WTC11 (cell line): ENCODE measurements around the gene FNDC3A. TPM values are rescaled to one million over a fixed set of nuclear protein-coding genes. Genes with fewer than 3 reads are reported as not detected.

ENCODE experiments used
- ATAC-seq: fragments of 200-7000 bp; cut with Tn5 transposase; 2 replicates; pipeline ENCODE4 v1.10.0; 2021; ENCODE audit warnings: mild to moderate bottlenecking, moderate library complexity
- CTCF ChIA-PET: fragments of 300-600 bp; sonication (Branson Sonifier 250); formaldehyde crosslinking; loops from one replicate; lab custom pipeline; 2021; ENCODE audit warnings: antibody characterized with exemption; lab: Charles Lee
- POLR2A ChIA-PET: fragments of 350-600 bp; sonication (Branson Sonifier 250); formaldehyde crosslinking; loops from one replicate; lab custom pipeline; 2021; ENCODE audit warnings: antibody characterized with exemption; lab: Charles Lee
- DNase-seq: peaks from one replicate; pipeline ENCODE4 v3.0.0; 2021; ENCODE audit warnings: low spot score
- H3K27ac Mint-ChIP-seq: 2 replicates; pipeline ENCODE4 v1.8.0; 2021; ENCODE audit warnings: mixed read lengths
- H3K27me3 Mint-ChIP-seq: 2 replicates; pipeline ENCODE4 v1.8.0; 2021; ENCODE audit warnings: low read depth, mild to moderate bottlenecking, moderate library complexity, mixed read lengths
- H3K36me3 Mint-ChIP-seq: 2 replicates; pipeline ENCODE4 v1.8.0; 2021; ENCODE audit warnings: mixed read lengths
- H3K4me1 Mint-ChIP-seq: 2 replicates; pipeline ENCODE4 v1.8.0; 2022; ENCODE audit warnings: mixed read lengths
- H3K4me3 Mint-ChIP-seq: 2 replicates; pipeline ENCODE4 v1.8.0; 2021; ENCODE audit warnings: mild to moderate bottlenecking, moderate library complexity, mixed read lengths
- H3K9me3 Mint-ChIP-seq: 2 replicates; pipeline ENCODE4 v1.8.0; 2021; ENCODE audit warnings: mixed read lengths
- CREB1 ChIP-seq: sonication (generic); formaldehyde crosslinking; IDR thresholded peaks from 2 replicates; pipeline ENCODE4 v1.8.0; 2023; ENCODE audit warnings: mild to moderate bottlenecking, missing genetic modification reagents
- CREM ChIP-seq: sonication (generic); formaldehyde crosslinking; IDR thresholded peaks from 2 replicates; pipeline ENCODE4 v1.8.1; 2022; ENCODE audit warnings: mild to moderate bottlenecking, missing genetic modification reagents, moderate library complexity
- EMX1 ChIP-seq: fragments of 250-450 bp; sonication (Bioruptor Pico); IDR thresholded peaks from 2 replicates; pipeline ENCODE4 v1.8.0; 2021; ENCODE audit warnings: mild to moderate bottlenecking
- FOXJ3 ChIP-seq: sonication (generic); formaldehyde crosslinking; IDR thresholded peaks from 2 replicates; pipeline ENCODE4 v1.9.0; 2021; ENCODE audit warnings: missing genetic modification reagents, mild to moderate bottlenecking, borderline replicate concordance
- GABPB1 ChIP-seq: sonication (generic); formaldehyde crosslinking; IDR thresholded peaks from 2 replicates; pipeline ENCODE4 v1.8.1; 2023; ENCODE audit warnings: mild to moderate bottlenecking, missing genetic modification reagents
- IRF2 ChIP-seq: sonication (generic); formaldehyde crosslinking; IDR thresholded peaks from 2 replicates; pipeline ENCODE4 v1.8.0; 2022; ENCODE audit warnings: low read depth, missing genetic modification reagents, borderline replicate concordance
- MAX ChIP-seq: sonication (generic); formaldehyde crosslinking; IDR thresholded peaks from 2 replicates; pipeline ENCODE4 v1.8.0; 2022; ENCODE audit warnings: mild to moderate bottlenecking, missing genetic modification reagents
- MLX ChIP-seq: sonication (generic); formaldehyde crosslinking; IDR thresholded peaks from 2 replicates; pipeline ENCODE4 v1.8.1; 2023; ENCODE audit warnings: mild to moderate bottlenecking, missing genetic modification reagents, moderate library complexity
- NFATC4 ChIP-seq: fragments of 250-450 bp; sonication (Bioruptor Pico); IDR thresholded peaks from 2 replicates; pipeline ENCODE4 v1.9.0; 2021; ENCODE audit warnings: mild to moderate bottlenecking
- RELA ChIP-seq: sonication (generic); formaldehyde crosslinking; IDR thresholded peaks from 2 replicates; pipeline ENCODE4 v1.8.1; 2022; ENCODE audit warnings: missing genetic modification reagents, mild to moderate bottlenecking, borderline replicate concordance
- RORB ChIP-seq: fragments of 250-450 bp; sonication (Bioruptor Pico); IDR thresholded peaks from 2 replicates; pipeline ENCODE4 v1.9.0; 2021; ENCODE audit warnings: mild to moderate bottlenecking
- USF1 ChIP-seq: sonication (generic); formaldehyde crosslinking; IDR thresholded peaks from 2 replicates; pipeline ENCODE4 v1.8.0; 2022; ENCODE audit warnings: mild to moderate bottlenecking, missing genetic modification reagents
- USF2 ChIP-seq: sonication (generic); formaldehyde crosslinking; IDR thresholded peaks from 2 replicates; pipeline ENCODE4 v1.8.1; 2023; ENCODE audit warnings: mild to moderate bottlenecking, missing genetic modification reagents, moderate library complexity
- ZBTB21 ChIP-seq: sonication (generic); formaldehyde crosslinking; IDR thresholded peaks from 2 replicates; pipeline ENCODE4 v1.8.1; 2023; ENCODE audit warnings: mild to moderate bottlenecking, missing genetic modification reagents, borderline replicate concordance
- ZBTB43 ChIP-seq: sonication (generic); formaldehyde crosslinking; IDR thresholded peaks from 2 replicates; pipeline ENCODE4 v1.8.1; 2023; ENCODE audit warnings: mild to moderate bottlenecking, missing genetic modification reagents
- ZNF121 ChIP-seq: sonication (generic); formaldehyde crosslinking; IDR thresholded peaks from 2 replicates; pipeline ENCODE4 v1.8.0; 2023; ENCODE audit warnings: missing genetic modification reagents
- ZNF232 ChIP-seq: sonication (generic); formaldehyde crosslinking; IDR thresholded peaks from 2 replicates; pipeline ENCODE4 v1.8.0; 2022; ENCODE audit warnings: mild to moderate bottlenecking, missing genetic modification reagents
- ZNF281 ChIP-seq: sonication (generic); formaldehyde crosslinking; IDR thresholded peaks from 2 replicates; pipeline ENCODE4 v1.8.0; 2023; ENCODE audit warnings: mild to moderate bottlenecking, missing genetic modification reagents
- ZNF423 ChIP-seq: fragments of 250-450 bp; sonication (Bioruptor Pico); IDR thresholded peaks from 2 replicates; pipeline ENCODE4 v2.1.2; 2022; ENCODE audit warnings: mild to moderate bottlenecking, moderate library complexity
- total RNA-seq: library from RNA; stranded (reverse); gene quantifications from 3 replicates; pipeline ENCODE4 v1.2.3, GENCODE V29; 2021
- TF ChIP-seq, protein P1 (sequence below): fragments of 250-450 bp; sonication (Bioruptor Pico); IDR thresholded peaks from 2 replicates; pipeline ENCODE4 v1.9.0; 2021; ENCODE audit warnings: mild to moderate bottlenecking, borderline replicate concordance

The FNDC3A gene
- total RNA-seq, 1 experiment from 2014 or later = 24.8 TPM

GRCh38 chr13:49108196-49108595, 132.5 kb downstream of the FNDC3A start:
- Mint-ChIP-seq H3K36me3 (no peaks in the 10 kb centered on the region), H3K4me1 (peaks cover 9% of the 10 kb centered on the region)
- TF ChIP-seq GABPB1 (CRISPR knock-in tag) = no peak
- no peak for TF ChIP-seq ZBTB43 (CRISPR knock-in tag)
- no peak for TF ChIP-seq ZBTB21 (CRISPR knock-in tag)
- TF ChIP-seq EMX1 = no peak
- TF ChIP-seq NFATC4 (CRISPR knock-in tag) = no peak
- TF ChIP-seq MLX (CRISPR knock-in tag) = no peak
- no peak for TF ChIP-seq ZNF232 (CRISPR knock-in tag)
- no peak for TF ChIP-seq ZNF281 (CRISPR knock-in tag)

GRCh38 chr13:49110122-49110912, 134.6 kb downstream of the FNDC3A start:
- peak; percentile 63 for DNase-seq
- POLR2A ChIA-PET = no interaction called here
- H3K4me1 Mint-ChIP-seq = peaks cover 19% of the 10 kb centered on the region
- H3K27ac Mint-ChIP-seq = peak overlapping the region; percentile 32; the same call in 1 of the 2 replicates
- no peaks in the 10 kb centered on the region for H3K9me3 Mint-ChIP-seq
- CTCF ChIA-PET = interaction anchor here (0.6 kb wide), 1 partner anchor 99 kb away, joined by 3 read pairs; no protein-coding TSS in a partner anchor
- H3K36me3 Mint-ChIP-seq = peaks cover 3% of the 10 kb centered on the region; the same call in 1 of the 2 replicates
- peak; percentile 96 for TF ChIP-seq USF2
- TF ChIP-seq CREM (CRISPR knock-in tag) = no peak
- TF ChIP-seq RELA (CRISPR knock-in tag) = no peak
- TF ChIP-seq USF1 = peak; percentile 95
- peak; percentile 58 for ATAC-seq
- no peaks in the 10 kb centered on the region for H3K27me3 Mint-ChIP-seq
- H3K4me3 Mint-ChIP-seq = peak overlapping the region; percentile 81

More at GRCh38 chr13:49108196-49108595, 132.5 kb downstream of the FNDC3A start:
- Mint-ChIP-seq H3K4me3 (no peak overlapping the region), H3K27ac (no peak overlapping the region), H3K9me3 (no peaks in the 10 kb centered on the region), H3K27me3 (no peaks in the 10 kb centered on the region)
- POLR2A ChIA-PET = no interaction called here
- ATAC-seq (no peak), DNase-seq (no peak)
- CTCF ChIA-PET = no interaction called here

DNA sequence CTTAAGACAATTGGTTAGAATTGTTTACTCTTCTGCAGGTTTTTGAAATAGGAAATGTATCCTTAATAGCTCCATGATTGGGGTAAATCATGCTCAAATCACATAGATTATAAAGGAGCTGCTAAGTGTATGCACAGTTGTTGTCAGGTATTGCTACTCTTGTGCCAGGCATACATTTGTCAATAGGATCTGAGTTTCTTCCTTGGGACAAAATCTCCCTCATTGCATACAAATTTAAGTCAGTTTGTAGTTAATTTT, 135.1 kb downstream of the FNDC3A start:
- Mint-ChIP-seq H3K9me3 (no peaks in the 10 kb centered on the region), H3K4me1 (peaks cover 19% of the 10 kb centered on the region), H3K27me3 (no peaks in the 10 kb centered on the region), H3K27ac (no peak overlapping the region), H3K36me3 (peaks cover 8% of the 10 kb centered on the region; the same call in 1 of the 2 replicates), H3K4me3 (peak overlapping the region; percentile 81)
- ChIA-PET CTCF (interaction anchor here (0.6 kb wide), 1 partner anchor 99 kb away, joined by 3 read pairs; no protein-coding TSS in a partner anchor), POLR2A (no interaction called here)
- ATAC-seq = no peak
- no peak for DNase-seq
- no peak for TF ChIP-seq ZNF423
- no peak for TF ChIP-seq ZNF121 (CRISPR knock-in tag)
- no peak for TF ChIP-seq CREB1 (CRISPR knock-in tag)
- TF ChIP-seq MAX (CRISPR knock-in tag) = no peak
- no peak for TF ChIP-seq RORB
- no peak for TF ChIP-seq USF1
- TF ChIP-seq, protein P1, sequence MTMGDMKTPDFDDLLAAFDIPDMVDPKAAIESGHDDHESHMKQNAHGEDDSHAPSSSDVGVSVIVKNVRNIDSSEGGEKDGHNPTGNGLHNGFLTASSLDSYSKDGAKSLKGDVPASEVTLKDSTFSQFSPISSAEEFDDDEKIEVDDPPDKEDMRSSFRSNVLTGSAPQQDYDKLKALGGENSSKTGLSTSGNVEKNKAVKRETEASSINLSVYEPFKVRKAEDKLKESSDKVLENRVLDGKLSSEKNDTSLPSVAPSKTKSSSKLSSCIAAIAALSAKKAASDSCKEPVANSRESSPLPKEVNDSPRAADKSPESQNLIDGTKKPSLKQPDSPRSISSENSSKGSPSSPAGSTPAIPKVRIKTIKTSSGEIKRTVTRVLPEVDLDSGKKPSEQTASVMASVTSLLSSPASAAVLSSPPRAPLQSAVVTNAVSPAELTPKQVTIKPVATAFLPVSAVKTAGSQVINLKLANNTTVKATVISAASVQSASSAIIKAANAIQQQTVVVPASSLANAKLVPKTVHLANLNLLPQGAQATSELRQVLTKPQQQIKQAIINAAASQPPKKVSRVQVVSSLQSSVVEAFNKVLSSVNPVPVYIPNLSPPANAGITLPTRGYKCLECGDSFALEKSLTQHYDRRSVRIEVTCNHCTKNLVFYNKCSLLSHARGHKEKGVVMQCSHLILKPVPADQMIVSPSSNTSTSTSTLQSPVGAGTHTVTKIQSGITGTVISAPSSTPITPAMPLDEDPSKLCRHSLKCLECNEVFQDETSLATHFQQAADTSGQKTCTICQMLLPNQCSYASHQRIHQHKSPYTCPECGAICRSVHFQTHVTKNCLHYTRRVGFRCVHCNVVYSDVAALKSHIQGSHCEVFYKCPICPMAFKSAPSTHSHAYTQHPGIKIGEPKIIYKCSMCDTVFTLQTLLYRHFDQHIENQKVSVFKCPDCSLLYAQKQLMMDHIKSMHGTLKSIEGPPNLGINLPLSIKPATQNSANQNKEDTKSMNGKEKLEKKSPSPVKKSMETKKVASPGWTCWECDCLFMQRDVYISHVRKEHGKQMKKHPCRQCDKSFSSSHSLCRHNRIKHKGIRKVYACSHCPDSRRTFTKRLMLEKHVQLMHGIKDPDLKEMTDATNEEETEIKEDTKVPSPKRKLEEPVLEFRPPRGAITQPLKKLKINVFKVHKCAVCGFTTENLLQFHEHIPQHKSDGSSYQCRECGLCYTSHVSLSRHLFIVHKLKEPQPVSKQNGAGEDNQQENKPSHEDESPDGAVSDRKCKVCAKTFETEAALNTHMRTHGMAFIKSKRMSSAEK = no peak
- TF ChIP-seq RELA (CRISPR knock-in tag) = no peak
- no peak for TF ChIP-seq FOXJ3 (CRISPR knock-in tag)
- no peak for TF ChIP-seq IRF2 (CRISPR knock-in tag)
